Measurements from ENCODE around the gene ACP2. TPM values are rescaled to one million over a fixed set of nuclear protein-coding genes. Genes with fewer than 3 reads are reported as not detected.

ACP2 gene
- total and polyA plus RNA-seq, 9 of the 15 experiments (the other 6 are each of a cell fraction or from before 2014, with no cell fraction given), result 1.9 to 20.0 (median 11.6) TPM

GRCh38 chr11:47254386-47254785 lies 5.8 kb upstream of the ACP2 start:
- Histone ChIP-seq H4K20me1 (replicated peaks; ENCODE audit: control insufficient read depth, insufficient read depth, low read length) (no peaks in the 10 kb centered on the region), H3K36me3 (ENCODE audit: control insufficient read depth, insufficient read depth, low read length) (no peaks in the 10 kb centered on the region), H3K79me2 (ENCODE audit: control insufficient read depth, insufficient read depth, low read length) (peaks cover 12% of the 10 kb centered on the region), H3K9ac (ENCODE audit: insufficient read depth in 1 of 2, low read depth in 2 of 2, low read length in 2 of 2) (no peak overlapping the region; a peak in 1 of 4 replicates), H3K9me1 (ENCODE audit: control insufficient read depth, insufficient read depth, low read length) (no peaks in the 10 kb centered on the region), H2AFZ (ENCODE audit: low read depth, low read length) (no peak overlapping the region), H3K4me3 (no peak overlapping the region), H3K9me3 (replicated peaks; ENCODE audit: control insufficient read depth, insufficient read depth, low read depth, low read length) (no peaks in the 10 kb centered on the region), H3K4me2 (ENCODE audit: insufficient read depth, low read length) (no peak overlapping the region), H3K4me1 (replicated peaks in 1 of 2; ENCODE audit: control insufficient read depth in 2 of 2, insufficient read depth in 2 of 2, low read length in 2 of 2) (peaks cover 34 to 40% of the 10 kb centered on the region in 2 experiments), H3K27me3 (ENCODE audit: control insufficient read depth in 2 of 2, insufficient read depth in 2 of 2, low read length in 2 of 2) (no peaks in the 10 kb centered on the region), H3K27ac (ENCODE audit: extremely low read depth, low read depth, low read length) (no peak overlapping the region)
- TF ChIP-seq FOXJ2 (tag; IDR thresholded peaks at IDR 0.05), result no peak
- no peak for TF ChIP-seq POLR3G (IDR thresholded peaks at IDR 0.05; ENCODE audit: extremely low read depth, insufficient read length, insufficient replicate concordance)
- TF ChIP-seq THRAP3 (IDR thresholded peaks at IDR 0.05; ENCODE audit: borderline replicate concordance), result no peak
- no peak for TF ChIP-seq RFX5 (IDR thresholded peaks at IDR 0.05; ENCODE audit: low read depth, low read length)
- TF ChIP-seq CTBP1 (IDR thresholded peaks at IDR 0.05; ENCODE audit: borderline replicate concordance), result no peak
- no peak for TF ChIP-seq ZNF23 (CRISPR knock-in tag; IDR thresholded peaks at IDR 0.05)
- no peak for TF ChIP-seq MEF2A (IDR thresholded peaks at IDR 0.05; ENCODE audit: control insufficient read depth, low read depth, low read length)
- TF ChIP-seq RBM17 (IDR thresholded peaks at IDR 0.05; ENCODE audit: borderline replicate concordance, low read depth, low read length), result no peak
- TF ChIP-seq, protein P1, sequence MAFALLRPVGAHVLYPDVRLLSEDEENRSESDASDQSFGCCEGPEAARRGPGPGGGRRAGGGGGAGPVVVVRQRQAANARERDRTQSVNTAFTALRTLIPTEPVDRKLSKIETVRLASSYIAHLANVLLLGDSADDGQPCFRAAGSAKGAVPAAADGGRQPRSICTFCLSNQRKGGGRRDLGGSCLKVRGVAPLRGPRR (CRISPR knock-in tag; IDR thresholded peaks at IDR 0.05), result no peak
- TF ChIP-seq CAMTA2 (CRISPR knock-in tag; conservative IDR thresholded peaks at IDR 0.05), result no peak
- no peak for TF ChIP-seq RFX1 (IDR thresholded peaks at IDR 0.05)
- TF ChIP-seq RBM39 (optimal IDR thresholded peaks at IDR 0.05; ENCODE audit: low read depth, low read length), result no peak
- TF ChIP-seq, protein P2, sequence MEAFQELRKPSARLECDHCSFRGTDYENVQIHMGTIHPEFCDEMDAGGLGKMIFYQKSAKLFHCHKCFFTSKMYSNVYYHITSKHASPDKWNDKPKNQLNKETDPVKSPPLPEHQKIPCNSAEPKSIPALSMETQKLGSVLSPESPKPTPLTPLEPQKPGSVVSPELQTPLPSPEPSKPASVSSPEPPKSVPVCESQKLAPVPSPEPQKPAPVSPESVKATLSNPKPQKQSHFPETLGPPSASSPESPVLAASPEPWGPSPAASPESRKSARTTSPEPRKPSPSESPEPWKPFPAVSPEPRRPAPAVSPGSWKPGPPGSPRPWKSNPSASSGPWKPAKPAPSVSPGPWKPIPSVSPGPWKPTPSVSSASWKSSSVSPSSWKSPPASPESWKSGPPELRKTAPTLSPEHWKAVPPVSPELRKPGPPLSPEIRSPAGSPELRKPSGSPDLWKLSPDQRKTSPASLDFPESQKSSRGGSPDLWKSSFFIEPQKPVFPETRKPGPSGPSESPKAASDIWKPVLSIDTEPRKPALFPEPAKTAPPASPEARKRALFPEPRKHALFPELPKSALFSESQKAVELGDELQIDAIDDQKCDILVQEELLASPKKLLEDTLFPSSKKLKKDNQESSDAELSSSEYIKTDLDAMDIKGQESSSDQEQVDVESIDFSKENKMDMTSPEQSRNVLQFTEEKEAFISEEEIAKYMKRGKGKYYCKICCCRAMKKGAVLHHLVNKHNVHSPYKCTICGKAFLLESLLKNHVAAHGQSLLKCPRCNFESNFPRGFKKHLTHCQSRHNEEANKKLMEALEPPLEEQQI (IDR thresholded peaks at IDR 0.05), result no peak
- TF ChIP-seq POLR2B (IDR thresholded peaks at IDR 0.05; ENCODE audit: low read depth, partially characterized antibody), result no peak
- ChIA-PET POLR2A (interaction anchor here (1.7 kb wide), 1 partner anchor 40 kb away, joined by 3 read pairs; the partner anchor contains the start of gene DDB2), CTCF (ENCODE audit: low intra/inter-chr PET ratio) (no interaction called here)
- intact Hi-C loops (cut with micrococcal nuclease), result no loop called here
- DNase-seq (ENCODE audit: extremely low read depth in 1 of 4, low spot score in 3 of 4) (no peak), ATAC-seq (no peak), FAIRE-seq (no peak)
- BruUV-seq (replicated peaks), result no TSS peak
- WGBS (ENCODE audit: insufficient coverage, low coverage, missing lambda C conversion rate), result 78% methylated on average over 2 of the region's 3 CpGs
- in situ Hi-C loops (cut with MboI), result no loop called here

All from K562 (cell line).